RWPE2 (cell line): ENCODE results near the gene SPECC1L.

Experiments used
- ATAC-seq: fragments of 200-7000 bp; cut with Tn5 transposase; 3 replicates; pipeline ENCODE4 v1.9.1; 2021; ENCODE audit warnings: low read depth
- DNase-seq: peaks from one replicate; pipeline ENCODE4 v3.0.0-alpha.2; 2020; ENCODE audit warnings: low spot score
- H3K27ac ChIP-seq: fragments of 450-650 bp; 2 replicates; pipeline ENCODE4 v1.5.1; 2017; ENCODE audit warnings: mild to moderate bottlenecking; ENCODE audit not compliant: poor library complexity, severe bottlenecking
- H3K27me3 ChIP-seq: fragments of 250-450 bp; sonication (Bioruptor Pico); 2 replicates; pipeline ENCODE4 v1.5.1; 2021; ENCODE audit warnings: mild to moderate bottlenecking, moderate library complexity; ENCODE audit not compliant: insufficient read depth, poor library complexity, severe bottlenecking
- H3K36me3 ChIP-seq: fragments of 250-450 bp; sonication (Bioruptor Pico); 2 replicates; pipeline ENCODE4 v1.5.1; 2020; ENCODE audit warnings: low read depth, mild to moderate bottlenecking, moderate library complexity
- H3K4me1 ChIP-seq: fragments of 250-450 bp; sonication (Bioruptor Pico); 2 replicates; pipeline ENCODE4 v1.5.1; 2021; ENCODE audit warnings: mild to moderate bottlenecking, moderate library complexity; ENCODE audit not compliant: insufficient read depth, poor library complexity, severe bottlenecking
- H3K4me3 ChIP-seq: fragments of 250-450 bp; sonication (Bioruptor Pico); 2 replicates; pipeline ENCODE4 v1.5.1; 2021; ENCODE audit warnings: mild to moderate bottlenecking, moderate library complexity; ENCODE audit not compliant: severe bottlenecking
- H3K9me3 ChIP-seq: fragments of 250-450 bp; sonication (Bioruptor Pico); 2 replicates; pipeline ENCODE4 v1.5.1; 2021; ENCODE audit warnings: mild to moderate bottlenecking, moderate library complexity; ENCODE audit not compliant: severe bottlenecking
- CTCF ChIP-seq: fragments of 450-650 bp; IDR thresholded peaks from one replicate; pipeline ENCODE4 v1.5.1; 2017; ENCODE audit warnings: mild to moderate bottlenecking, moderate library complexity; ENCODE audit not compliant: poor library complexity, severe bottlenecking

Gene SPECC1L

GRCh38 chr22:24455039-24455438, 184.4 kb downstream of the SPECC1L start:
- DNase-seq (peak; percentile 2), ATAC-seq (no peak)
- Histone ChIP-seq H3K27ac (no peak overlapping the region), H3K9me3 (peaks cover 5% of the 10 kb centered on the region), H3K36me3 (no peaks in the 10 kb centered on the region), H3K4me3 (no peak overlapping the region), H3K4me1 (no peaks in the 10 kb centered on the region), H3K27me3 (peaks cover 5% of the 10 kb centered on the region)
- TF ChIP-seq CTCF: no peak

GRCh38 chr22:24455751-24456426, 185.3 kb downstream of the SPECC1L start:
- H3K4me3 ChIP-seq: no peak overlapping the region
- no peaks in the 10 kb centered on the region for H3K4me1 ChIP-seq
- ATAC-seq (no peak), DNase-seq (peak; percentile 15)
- no peak overlapping the region for H3K27ac ChIP-seq
- peaks cover 5% of the 10 kb centered on the region for H3K9me3 ChIP-seq
- TF ChIP-seq CTCF: no peak
- no peaks in the 10 kb centered on the region for H3K36me3 ChIP-seq
- peaks cover 5% of the 10 kb centered on the region for H3K27me3 ChIP-seq

- Histone ChIP-seq H3K27ac (no peak overlapping the region), H3K4me3 (no peak overlapping the region), H3K36me3 (no peaks in the 10 kb centered on the region), H3K27me3 (peaks cover 3% of the 10 kb centered on the region), H3K4me1 (no peaks in the 10 kb centered on the region), H3K9me3 (no peaks in the 10 kb centered on the region)
- no peak for TF ChIP-seq CTCF
- ATAC-seq (no peak), DNase-seq (no peak)
Observed at GRCh38 chr22:24457894-24458420, 187.3 kb downstream of the SPECC1L start.

GRCh38 chr22:24459911-24460310, 189.3 kb downstream of the SPECC1L start:
- TF ChIP-seq CTCF: no peak
- no peak overlapping the region for H3K27ac ChIP-seq

GRCh38 chr22:24460418-24461089, 189.9 kb downstream of the SPECC1L start:
- no peak overlapping the region for H3K4me3 ChIP-seq
- DNase-seq: no peak
- H3K27me3 ChIP-seq: no peaks in the 10 kb centered on the region
- H3K9me3 ChIP-seq: no peaks in the 10 kb centered on the region
- H3K27ac ChIP-seq: no peak overlapping the region
- no peaks in the 10 kb centered on the region for H3K36me3 ChIP-seq
- H3K4me1 ChIP-seq: no peaks in the 10 kb centered on the region
- TF ChIP-seq CTCF: no peak
- no peak for ATAC-seq

More at GRCh38 chr22:24459911-24460310, 189.3 kb downstream of the SPECC1L start:
- Histone ChIP-seq H3K36me3 (no peaks in the 10 kb centered on the region), H3K27me3 (no peaks in the 10 kb centered on the region), H3K4me1 (no peaks in the 10 kb centered on the region), H3K4me3 (no peak overlapping the region), H3K9me3 (no peaks in the 10 kb centered on the region)
- ATAC-seq (no peak), DNase-seq (no peak)
